Suprapubic skin (tissue), 3 donors: ENCODE results near the gene MR1.

Experiments
- POLR2AphosphoS5 ChIP-seq, 3 donors: sonication (generic); formaldehyde crosslinking; IDR thresholded peaks; one replicate each; pipeline ENCODE4 v1.6.1; 2017; ENCODE audit warnings: antibody characterized with exemption in 3 of 3
- TF ChIP-seq, protein P1 (sequence below), 2 donors: fragments of 200-600 bp in 1 of 2; fragments of 450-650 bp in 1 of 2; sonication (generic) in 1 of 2; IDR thresholded peaks; one replicate each; pipeline ENCODE4 v1.5.1; 2016 to 2019; ENCODE audit warnings: antibody characterized with exemption in 2 of 2, mild to moderate bottlenecking in 1 of 2, moderate library complexity in 1 of 2

- TF ChIP-seq, protein P1, sequence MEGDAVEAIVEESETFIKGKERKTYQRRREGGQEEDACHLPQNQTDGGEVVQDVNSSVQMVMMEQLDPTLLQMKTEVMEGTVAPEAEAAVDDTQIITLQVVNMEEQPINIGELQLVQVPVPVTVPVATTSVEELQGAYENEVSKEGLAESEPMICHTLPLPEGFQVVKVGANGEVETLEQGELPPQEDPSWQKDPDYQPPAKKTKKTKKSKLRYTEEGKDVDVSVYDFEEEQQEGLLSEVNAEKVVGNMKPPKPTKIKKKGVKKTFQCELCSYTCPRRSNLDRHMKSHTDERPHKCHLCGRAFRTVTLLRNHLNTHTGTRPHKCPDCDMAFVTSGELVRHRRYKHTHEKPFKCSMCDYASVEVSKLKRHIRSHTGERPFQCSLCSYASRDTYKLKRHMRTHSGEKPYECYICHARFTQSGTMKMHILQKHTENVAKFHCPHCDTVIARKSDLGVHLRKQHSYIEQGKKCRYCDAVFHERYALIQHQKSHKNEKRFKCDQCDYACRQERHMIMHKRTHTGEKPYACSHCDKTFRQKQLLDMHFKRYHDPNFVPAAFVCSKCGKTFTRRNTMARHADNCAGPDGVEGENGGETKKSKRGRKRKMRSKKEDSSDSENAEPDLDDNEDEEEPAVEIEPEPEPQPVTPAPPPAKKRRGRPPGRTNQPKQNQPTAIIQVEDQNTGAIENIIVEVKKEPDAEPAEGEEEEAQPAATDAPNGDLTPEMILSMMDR (IDR thresholded peaks at IDR 0.05): no peak
- no peak for TF ChIP-seq POLR2AphosphoS5 (IDR thresholded peaks at IDR 0.05)
These were observed 22.2 kb upstream of the MR1 start for GRCh38 chr1:181011301-181012202.
